OCI-LY7 (cell line): Measurements from ENCODE around the gene CACNA1B.

Source experiments
- EZH2phosphoT487 ChIP-seq: fragments of 200-600 bp; sonication (generic); IDR thresholded peaks from 2 replicates; pipeline ENCODE4 v1.6.1; 2018; ENCODE audit warnings: low read depth, borderline replicate concordance, mild to moderate bottlenecking, mixed run types, antibody characterized with exemption, low read length, moderate library complexity, mixed read lengths
- TF ChIP-seq, protein P1 (sequence below): fragments of 200-600 bp; sonication (generic); conservative IDR thresholded peaks from 2 replicates; pipeline ENCODE4 v1.5.1; 2014; ENCODE audit warnings: mild to moderate bottlenecking, antibody characterized with exemption, low read length, moderate library complexity, mixed read lengths

- TF ChIP-seq, protein P1, sequence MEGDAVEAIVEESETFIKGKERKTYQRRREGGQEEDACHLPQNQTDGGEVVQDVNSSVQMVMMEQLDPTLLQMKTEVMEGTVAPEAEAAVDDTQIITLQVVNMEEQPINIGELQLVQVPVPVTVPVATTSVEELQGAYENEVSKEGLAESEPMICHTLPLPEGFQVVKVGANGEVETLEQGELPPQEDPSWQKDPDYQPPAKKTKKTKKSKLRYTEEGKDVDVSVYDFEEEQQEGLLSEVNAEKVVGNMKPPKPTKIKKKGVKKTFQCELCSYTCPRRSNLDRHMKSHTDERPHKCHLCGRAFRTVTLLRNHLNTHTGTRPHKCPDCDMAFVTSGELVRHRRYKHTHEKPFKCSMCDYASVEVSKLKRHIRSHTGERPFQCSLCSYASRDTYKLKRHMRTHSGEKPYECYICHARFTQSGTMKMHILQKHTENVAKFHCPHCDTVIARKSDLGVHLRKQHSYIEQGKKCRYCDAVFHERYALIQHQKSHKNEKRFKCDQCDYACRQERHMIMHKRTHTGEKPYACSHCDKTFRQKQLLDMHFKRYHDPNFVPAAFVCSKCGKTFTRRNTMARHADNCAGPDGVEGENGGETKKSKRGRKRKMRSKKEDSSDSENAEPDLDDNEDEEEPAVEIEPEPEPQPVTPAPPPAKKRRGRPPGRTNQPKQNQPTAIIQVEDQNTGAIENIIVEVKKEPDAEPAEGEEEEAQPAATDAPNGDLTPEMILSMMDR, result no peak
- no peak for TF ChIP-seq EZH2phosphoT487
Observed at GRCh38 chr9:137956039-137956438, 78.5 kb downstream of the CACNA1B start.
